ENCODE measurements around the gene FBXO44. TPM values are rescaled to one million over a fixed set of nuclear protein-coding genes. Genes with fewer than 3 reads are reported as not detected.

FBXO44 gene
- 51.0 TPM for total RNA-seq

GRCh38 chr1:11654137-11654938 lies at the start of gene FBXO44, which contains the start of gene FBXO2:
Gene FBXO44, plus strand, starts transcription at chr1:11654877. Its CDS starts 959 bp downstream, at chr1:11655836.
Gene FBXO2, minus strand, starts transcription at chr1:11654429. Its CDS starts 89 bp downstream, at chr1:11654340.

GRCh38 chr1:11681071-11681771 lies 26.5 kb downstream of the FBXO44 start, which contains the start of gene MAD2L2:
Gene MAD2L2, minus strand, starts transcription at chr1:11681148. Its CDS starts 547 bp downstream, at chr1:11680601.

GRCh38 chr1:11691302-11691914 lies 36.7 kb downstream of the FBXO44 start, which contains the start of gene DRAXIN:
Gene DRAXIN, plus strand, starts transcription at chr1:11691710. Its CDS starts 14,549 bp downstream, at chr1:11706259.

Other genes with a start within 250 kb of the FBXO44 start
- gene DISP3, start 175.7 kb upstream of the FBXO44 start, total RNA-seq = 10.8 TPM
- gene FBXO2, start 448 bp upstream of the FBXO44 start, total RNA-seq = 11.5 TPM
- gene FBXO6, start 9.3 kb downstream of the FBXO44 start, total RNA-seq = 8.3 TPM
- 43.1 TPM for gene MAD2L2, start 26.3 kb downstream of the FBXO44 start, total RNA-seq
- gene DRAXIN, start 36.8 kb downstream of the FBXO44 start, total RNA-seq = 36.7 TPM
- 11.5 TPM for gene AGTRAP, start 81.3 kb downstream of the FBXO44 start, total RNA-seq
- not detected for gene C1orf167, start 107.3 kb downstream of the FBXO44 start, total RNA-seq
- gene MTHFR, start 151.1 kb downstream of the FBXO44 start, total RNA-seq = 25.4 TPM
- 28.4 TPM for gene CLCN6, start 151.3 kb downstream of the FBXO44 start, total RNA-seq
- gene NPPA, start 192.9 kb downstream of the FBXO44 start, total RNA-seq = 0.69 TPM
- 3.0 TPM for gene NPPB, start 204.1 kb downstream of the FBXO44 start, total RNA-seq